Pancreas (tissue), 10 donors: Measurements from ENCODE around the gene UBE2J2. TPM values are rescaled to one million over a fixed set of nuclear protein-coding genes. Genes with fewer than 3 reads are reported as not detected.
A peak's percentile ranks its signal among the peaks of the same experiment; 100 is the strongest.

ENCODE experiments used
- ATAC-seq, 4 donors: fragments of 200-7000 bp; cut with Tn5 transposase; one replicate each; pipeline versions ENCODE4 v1.8.0 to v1.9.1; 2020; ENCODE audit warnings: mild to moderate bottlenecking in 4 of 4, moderate library complexity in 4 of 4
- DNase-seq, 6 donors: peaks; one replicate each; pipeline ENCODE4 v3.0.0-alpha.2; 2020
- FAIRE-seq: peaks from 2 replicates; lab custom pipeline; 2012; peaks lifted over from hg19 to GRCh38; lab: Jason Lieb, UNC
- H3K27ac ChIP-seq, 4 donors: fragments of 200-600 bp; sonication (generic); 1 replicate in 3 of 4; 2 replicates in 1 of 4; pipeline versions ENCODE4 v1.5.0 to v1.8.0; 2020
- H3K27me3 ChIP-seq, 4 donors: fragments of 200-600 bp; one replicate each; pipeline ENCODE4 v1.8.0; 2021
- H3K36me3 ChIP-seq, 3 donors: fragments of 200-600 bp; sonication (generic) in 1 of 3; one replicate each; pipeline versions ENCODE4 v1.5.0 to v1.8.0; 2020 to 2021
- H3K4me1 ChIP-seq, 3 donors: fragments of 200-600 bp; one replicate each; pipeline ENCODE4 v1.8.0; 2021
- H3K4me3 ChIP-seq, 4 donors: fragments of 200-600 bp; sonication (generic) in 2 of 4; one replicate each; pipeline versions ENCODE4 v1.5.0 to v1.8.0; 2020 to 2021
- H3K9me3 ChIP-seq, 4 donors: fragments of 200-600 bp; one replicate each; pipeline ENCODE4 v1.8.0; 2021
- CTCF ChIP-seq, 4 donors: fragments of 200-600 bp; sonication (generic) in 3 of 4; IDR thresholded peaks; one replicate each; pipeline versions ENCODE4 v1.5.0 to v1.8.0; 2021; ENCODE audit warnings: antibody characterized with exemption in 4 of 4
- WGBS, 2 donors: extraction: QIAGEN DNeasy Blood & Tissue Kit; methylation state at CpG; one replicate each; pipeline ENCODE4 v1.1.7; 2013; 5-methylcytosine and 5-hydroxymethylcytosine counted together
- intact Hi-C, 3 donors: fragments of 100-400 bp; cut with DNase I; formaldehyde crosslinking; loops; one replicate each; pipeline versions ENCODE4 v1.11.1 to v1.14.2; 2022
- polyA plus RNA-seq, 2 donors: library from polyadenylated mRNA; stranded (reverse); fragments of 200-250 nt; gene quantifications; one replicate each; pipeline ENCODE4 v1.2.3, GENCODE V29; 2013
- total RNA-seq, 6 donors: library from RNA; stranded (reverse); fragmentation: NEBNext Ultra II Directional in 4 of 6; extraction: Animal tissue kit (Norgen Biotek cat#: 25700) in 4 of 6; gene quantifications; one replicate each; pipeline versions ENCODE4 v1.2.1 to v1.2.4, GENCODE V29; 2021 to 2023
- donor health status: healthy with polysubstance abuse.
- donor health status: DM: no; HTN: no; CAD: no; lungs with moderate emphysema.
- donor health status: DM: no; HTN: no; CAD: no.
- donor health status: control.
- donor health status: control.
- donor health status: Bipolar disorder and iron deficiency.
- donor health status: DM: yes; HTN: yes; CAD: no.
- donor health status: DM: no; HTN: no; CAD: no.
- donor health status: DM: no; HTN: no; CAD: no.
- donor health status: DM: yes; HTN: yes; CAD: no.

The UBE2J2 gene
- total and polyA plus RNA-seq, 8 donors, result 20.8 to 44.5 (median 22.7) TPM

- no peak for ATAC-seq
These were observed 26.7 kb upstream of the UBE2J2 start for GRCh38 chr1:1300352-1300739.

GRCh38 chr1:1299686-1300351 is 26.2 kb upstream of the UBE2J2 start:
- ATAC-seq (peak in 2 of 4 donors; percentile 18 to 19), FAIRE-seq (no peak), DNase-seq (peak in 1 of 6 donors; percentile 60)
- no peaks in the 10 kb centered on the region for H3K9me3 ChIP-seq
- no peaks in the 10 kb centered on the region for H3K36me3 ChIP-seq
- no peaks in the 10 kb centered on the region for H3K27me3 ChIP-seq
- intact Hi-C loops, result loop anchor here in 2 of 3 donors (10.0 kb wide), 2 partner anchors 175 to 265 kb away; no protein-coding TSS in a partner anchor
- H3K27ac ChIP-seq, result no peak overlapping the region
- H3K4me1 ChIP-seq, result peaks cover 0 to 3% (median 3%) of the 10 kb centered on the region in 3 donors
- no peak overlapping the region for H3K4me3 ChIP-seq
- WGBS, 2 donors, result 85 to 88% methylated on average over 22 of the region's 22 CpGs
- peak in 1 of 4 donors; percentile 6 for TF ChIP-seq CTCF (IDR thresholded peaks at IDR 0.05)

More at GRCh38 chr1:1300352-1300739, 26.7 kb upstream of the UBE2J2 start:
- DNase-seq, result peak in 1 of 6 donors; percentile 64
- FAIRE-seq, result no peak
- Histone ChIP-seq H3K4me1 (peaks cover 0 to 8% (median 4%) of the 10 kb centered on the region in 3 donors), H3K36me3 (no peaks in the 10 kb centered on the region), H3K4me3 (no peak overlapping the region), H3K27me3 (no peaks in the 10 kb centered on the region), H3K27ac (no peak overlapping the region), H3K9me3 (no peaks in the 10 kb centered on the region)
- intact Hi-C loops, result no loop called here
- no peak for TF ChIP-seq CTCF (IDR thresholded peaks at IDR 0.05)
- WGBS, 2 donors, result 91 to 93% methylated on average over 12 of the region's 12 CpGs

GRCh38 chr1:1298861-1299685 is 25.4 kb upstream of the UBE2J2 start:
- Histone ChIP-seq H3K4me3 (no peak overlapping the region), H3K4me1 (no peaks in the 10 kb centered on the region), H3K27me3 (no peaks in the 10 kb centered on the region), H3K36me3 (no peaks in the 10 kb centered on the region), H3K9me3 (no peaks in the 10 kb centered on the region), H3K27ac (no peak overlapping the region)
- intact Hi-C loops, result loop anchor here in 2 of 3 donors (10.0 kb wide), 2 partner anchors 174 to 264 kb away; no protein-coding TSS in a partner anchor
- peak in 1 of 4 donors; percentile 35 for ATAC-seq
- DNase-seq, result peak in 1 of 6 donors; percentile 72
- no peak for TF ChIP-seq CTCF (IDR thresholded peaks at IDR 0.05)
- FAIRE-seq, result no peak
- WGBS, 2 donors, result 75 to 77% methylated on average over 25 to 30 of the region's 30 CpGs

GRCh38 chr1:1297802-1298424 is 24.3 kb upstream of the UBE2J2 start:
- Histone ChIP-seq H3K9me3 (no peaks in the 10 kb centered on the region), H3K4me3 (no peak overlapping the region), H3K27ac (no peak overlapping the region), H3K27me3 (no peaks in the 10 kb centered on the region), H3K36me3 (no peaks in the 10 kb centered on the region), H3K4me1 (no peaks in the 10 kb centered on the region)
- ATAC-seq (no peak), FAIRE-seq (no peak), DNase-seq (peak in 1 of 6 donors; percentile 82)
- intact Hi-C loops, result loop anchor here in 2 of 3 donors (10.0 kb wide), 2 partner anchors 173 to 263 kb away; no protein-coding TSS in a partner anchor
- 94 to 95% methylated on average over 31 of the region's 31 CpGs for WGBS, 2 donors
- TF ChIP-seq CTCF (IDR thresholded peaks at IDR 0.05), result no peak
